ENCODE data around the gene LRRC2.
A peak's percentile ranks its signal among the peaks of the same experiment; 100 is the strongest.
"Not testable (repeated sequence)": the region's sequence is repeated elsewhere in the genome, so short reads cannot be mapped to it uniquely, and the experiment has no call there.

Gene LRRC2

DNA sequence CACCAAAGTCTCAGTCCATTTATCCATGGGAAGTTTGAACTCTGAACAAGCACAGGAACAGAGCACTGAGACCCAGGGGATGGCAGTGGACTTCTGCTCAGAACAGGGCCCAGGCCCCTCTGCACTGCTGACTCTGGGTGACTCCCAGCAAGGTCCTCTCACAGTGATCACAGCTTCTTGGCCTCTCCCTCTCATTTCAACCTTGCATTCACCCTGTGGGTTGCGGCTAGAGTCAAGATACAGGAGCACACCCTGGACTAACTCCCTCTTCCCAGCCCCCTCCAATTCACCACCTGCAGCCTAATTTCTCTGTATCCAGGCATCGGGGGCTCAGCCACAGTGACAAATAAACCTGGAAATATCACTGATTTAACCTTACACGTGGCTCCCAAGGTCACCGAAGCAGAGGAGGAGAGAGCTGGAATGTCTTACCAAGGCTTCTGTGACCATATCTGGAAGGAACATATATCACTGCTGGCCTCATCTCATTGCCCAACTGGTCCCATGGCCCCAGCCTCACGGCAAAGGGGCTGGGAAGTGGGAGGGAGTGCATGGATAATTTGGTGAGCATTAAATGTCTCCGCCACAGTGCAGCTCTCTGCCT is 67.1 kb downstream of the LRRC2 start:
- no peak for DNase-seq (ENCODE audit: low read depth, low spot score)

DNA sequence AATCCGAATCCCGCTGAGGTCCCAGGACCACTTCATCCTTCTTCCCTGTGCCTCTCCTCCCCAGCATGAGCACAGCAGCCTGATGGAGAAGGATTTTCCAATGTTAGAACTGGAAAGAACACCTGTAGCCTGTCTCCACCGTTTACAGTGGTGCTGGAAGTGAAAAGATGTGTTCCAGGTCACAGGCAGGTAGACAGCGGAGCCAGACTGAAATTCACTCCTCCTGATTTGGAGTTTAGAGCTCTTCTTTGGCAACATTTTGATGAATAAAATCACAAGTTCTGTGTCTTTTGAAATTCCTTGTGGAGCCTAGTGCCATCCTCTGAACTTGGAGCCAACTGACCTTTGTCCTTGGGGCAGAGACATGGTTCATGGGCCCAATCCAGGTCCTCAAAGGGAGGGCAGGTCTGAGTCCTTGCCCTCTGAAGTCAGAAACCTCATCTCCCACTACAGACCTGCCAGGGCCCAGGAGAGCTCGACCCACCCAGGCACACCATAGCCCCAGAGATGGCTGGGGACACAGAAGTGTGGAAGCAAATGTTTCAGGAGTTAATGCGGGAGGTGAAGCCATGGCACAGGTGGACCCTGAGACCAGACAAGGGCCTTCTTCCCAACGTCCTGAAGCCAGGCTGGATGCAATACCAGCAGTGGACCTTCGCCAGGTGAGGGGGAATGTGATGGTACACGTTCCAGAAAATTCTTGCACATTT is 68.4 kb downstream of the LRRC2 start, which contains the start of gene RTP3:
Gene RTP3 (plus strand): TSS at position 421 of the 710 bp plus-strand sequence. CDS start 87 bp downstream, at position 508.
- DNase-seq (ENCODE audit: low read depth, low spot score) = no peak

DNA sequence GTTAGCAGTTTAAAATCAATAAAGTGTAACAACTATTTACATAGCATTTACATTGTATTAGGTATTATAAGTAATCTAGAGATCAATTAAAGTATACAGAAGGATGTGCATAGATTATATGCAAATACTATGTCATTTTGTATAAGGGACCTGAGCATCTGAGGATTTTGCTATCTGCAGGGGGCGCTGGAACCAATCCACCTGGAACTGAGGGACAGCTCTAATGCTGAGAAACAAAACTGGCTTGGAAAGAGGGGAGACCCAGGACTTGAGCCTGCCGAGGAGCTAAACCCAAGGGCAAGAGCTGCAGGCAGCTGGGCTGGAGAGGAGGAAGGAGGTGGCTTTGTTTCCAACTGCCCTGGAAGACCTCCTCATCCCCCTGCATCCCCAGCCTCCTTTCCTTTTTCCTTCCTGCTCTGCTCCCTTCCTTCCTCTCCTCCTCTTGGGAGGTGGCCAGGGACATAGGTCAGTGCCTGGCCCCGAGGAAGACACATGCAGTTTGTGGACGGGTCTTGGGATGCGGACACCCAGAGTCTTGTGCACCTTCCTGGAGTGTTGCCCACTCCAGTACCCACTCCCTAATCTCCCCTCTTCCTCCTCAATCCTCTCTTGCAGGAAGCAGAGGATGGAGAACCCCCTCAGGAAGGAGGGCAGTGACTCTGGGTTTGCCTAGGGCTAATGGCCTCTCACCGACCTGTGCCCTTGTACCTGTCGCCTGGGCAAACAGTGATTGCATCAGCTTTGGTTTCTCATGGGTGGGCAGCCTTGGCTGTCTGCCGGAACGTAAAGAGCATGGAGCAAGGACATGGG is 69.2 kb downstream of the LRRC2 start:
- no peak for DNase-seq (ENCODE audit: low read depth, low spot score)

DNA sequence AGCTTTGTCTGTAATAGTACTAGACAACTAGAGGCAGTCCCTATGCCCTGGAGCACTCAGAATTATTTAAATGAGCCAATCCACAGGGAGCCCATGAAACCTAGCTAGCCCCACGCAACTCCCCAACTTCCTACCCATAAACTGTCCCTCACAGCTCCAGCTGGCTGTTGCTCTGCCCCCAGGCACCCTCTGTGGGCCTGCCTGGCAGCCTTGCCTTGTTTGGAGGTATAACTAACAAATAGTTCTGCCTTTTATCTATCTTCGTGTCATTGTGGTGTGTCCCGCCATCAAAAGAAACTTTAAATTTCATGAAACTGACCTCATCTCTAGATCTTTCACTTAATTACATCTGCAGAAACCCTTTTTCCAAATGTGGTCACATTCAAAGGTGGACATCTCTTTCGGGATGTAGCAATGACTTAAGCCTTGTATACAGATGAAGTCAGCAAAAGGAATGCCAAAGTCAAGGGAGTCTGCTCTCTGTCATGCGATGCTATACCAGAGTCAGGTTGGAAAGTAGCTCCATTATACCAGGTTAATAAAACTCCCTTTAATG is 70.1 kb downstream of the LRRC2 start:
- DNase-seq (ENCODE audit: low read depth, low spot score) = no peak

DNA sequence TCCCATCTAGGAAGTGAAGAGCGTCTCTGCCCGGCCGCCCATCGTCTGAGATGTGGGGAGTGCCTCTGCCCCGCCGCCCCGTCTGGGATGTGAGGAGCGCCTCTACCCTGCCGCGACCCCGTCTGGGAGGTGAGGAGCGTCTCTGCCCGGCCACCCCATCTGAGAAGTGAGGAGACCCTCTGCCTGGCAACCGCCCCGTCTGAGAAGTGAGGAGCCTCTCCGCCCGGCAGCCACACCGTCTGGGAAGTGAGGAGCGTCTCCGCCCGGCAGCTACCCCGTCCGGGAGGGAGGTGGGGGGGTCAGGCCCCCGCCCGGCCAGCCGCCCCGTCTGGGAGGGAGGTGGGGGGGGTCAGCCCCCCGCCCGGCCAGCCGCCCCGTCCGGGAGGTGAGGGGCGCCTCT is 71.6 kb downstream of the LRRC2 start:
- DNase-seq (ENCODE audit: low read depth, low spot score) = not testable (repeated sequence)

DNA sequence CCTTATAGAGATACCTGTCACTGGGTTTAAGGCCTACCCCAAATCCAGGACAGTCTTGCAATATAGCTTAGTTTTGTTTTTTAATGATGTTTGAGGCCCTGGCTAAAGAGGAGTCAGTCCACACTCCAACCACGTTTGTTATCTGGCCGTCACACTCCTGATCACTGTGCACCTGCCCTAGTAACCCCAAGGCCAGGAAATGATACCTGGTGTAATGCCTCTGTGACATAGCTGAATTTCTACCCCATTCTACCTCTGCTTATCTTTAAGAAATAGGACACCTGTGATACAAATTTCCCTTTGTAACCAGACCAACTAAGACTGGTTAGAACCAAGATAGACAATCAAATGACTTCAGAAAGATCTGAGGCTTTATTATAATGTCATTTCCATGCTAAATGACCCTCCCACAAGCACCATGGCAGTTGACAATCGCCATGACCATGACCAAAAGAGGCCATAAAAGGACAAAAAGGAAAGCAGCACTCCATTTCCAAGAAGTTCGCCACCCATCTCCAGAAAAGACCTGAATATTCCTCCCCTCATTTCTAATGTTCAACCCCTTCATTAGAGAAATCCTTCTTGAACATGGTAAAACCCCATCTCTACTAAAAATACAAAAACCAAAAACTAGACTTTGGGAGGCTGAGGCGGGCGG is 73.1 kb downstream of the LRRC2 start:
- DNase-seq (ENCODE audit: low read depth, low spot score) = no peak

DNA sequence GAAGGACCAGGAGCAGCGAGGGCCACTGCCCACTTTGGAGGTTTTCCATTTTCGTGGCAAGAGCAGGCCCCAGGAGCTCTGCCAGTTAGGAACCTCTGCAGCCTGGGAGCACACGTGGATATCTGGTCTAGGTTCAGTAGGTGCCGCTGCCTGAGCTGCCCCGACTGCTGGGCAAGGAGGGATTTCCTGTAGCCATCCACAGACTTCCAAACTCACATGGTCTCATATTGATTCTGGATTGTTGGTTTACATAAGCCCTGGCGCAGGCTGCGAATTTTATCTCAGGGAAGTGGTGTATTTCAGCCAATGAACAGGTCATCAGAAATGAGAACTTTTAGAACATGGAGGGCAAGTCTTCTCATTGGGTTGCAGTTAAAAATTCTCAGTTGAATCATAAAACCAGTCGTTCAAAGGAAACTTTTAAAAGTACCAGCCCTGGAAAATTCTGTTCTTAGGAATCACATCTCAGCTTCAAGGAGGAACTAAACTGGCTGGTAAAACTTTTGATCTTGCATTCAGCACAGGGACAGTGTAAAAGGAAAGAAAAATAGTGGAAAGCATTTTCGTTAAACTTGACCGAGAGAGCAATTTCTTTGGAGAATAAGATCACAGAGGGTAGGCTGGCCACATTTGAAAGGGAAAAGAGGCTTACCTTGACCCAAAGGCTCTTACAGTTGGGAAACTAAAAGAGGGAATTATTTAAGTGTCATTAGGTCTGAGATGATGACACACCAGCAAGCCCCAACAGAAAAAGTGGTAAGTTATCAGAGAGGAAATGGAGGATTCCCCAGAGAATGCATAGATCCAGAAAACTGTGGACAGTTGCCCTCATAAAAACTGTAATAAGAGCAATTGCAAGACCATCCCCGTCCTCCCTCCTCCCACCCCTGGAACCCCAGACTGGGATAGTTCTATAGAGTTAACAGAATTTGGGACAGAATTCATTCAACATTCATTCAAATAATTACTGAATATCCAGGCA is 74.7 kb downstream of the LRRC2 start:
- no peak for DNase-seq (ENCODE audit: low read depth, low spot score)

DNA sequence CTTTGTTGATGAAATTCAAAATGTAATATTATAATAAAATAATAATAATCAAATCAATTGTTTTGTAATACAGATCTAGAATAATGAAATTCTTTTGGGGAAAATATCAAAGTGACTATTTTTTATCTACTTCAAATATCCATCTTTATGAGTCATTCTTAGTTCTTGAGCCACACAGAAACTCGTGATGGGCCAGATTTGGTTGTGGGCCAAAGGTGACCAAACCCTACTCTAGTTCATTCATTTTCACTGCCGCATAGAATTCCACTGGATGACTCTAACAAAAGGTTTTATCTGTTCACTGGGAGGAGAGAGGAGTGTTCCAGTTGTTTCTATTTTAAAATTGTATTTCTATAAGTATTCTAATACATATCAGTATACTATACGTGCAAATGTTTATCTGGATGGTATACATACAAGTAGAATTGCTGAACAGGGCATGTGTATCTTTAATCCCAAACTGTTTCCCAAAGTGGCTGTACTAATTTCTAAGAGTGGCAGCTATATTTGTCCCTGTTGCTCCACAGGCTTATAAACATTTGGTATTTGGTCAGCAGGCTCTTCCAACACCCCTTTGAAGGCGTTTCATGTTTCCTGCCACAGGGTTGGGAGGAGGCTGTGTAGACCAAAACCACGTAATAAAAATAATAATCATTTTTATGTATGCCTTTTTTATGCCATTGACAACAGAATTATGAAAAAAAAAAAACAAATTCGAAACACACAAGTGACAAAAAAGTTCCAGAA is 75.6 kb downstream of the LRRC2 start:
- DNase-seq (ENCODE audit: low read depth, low spot score) = no peak

DNA sequence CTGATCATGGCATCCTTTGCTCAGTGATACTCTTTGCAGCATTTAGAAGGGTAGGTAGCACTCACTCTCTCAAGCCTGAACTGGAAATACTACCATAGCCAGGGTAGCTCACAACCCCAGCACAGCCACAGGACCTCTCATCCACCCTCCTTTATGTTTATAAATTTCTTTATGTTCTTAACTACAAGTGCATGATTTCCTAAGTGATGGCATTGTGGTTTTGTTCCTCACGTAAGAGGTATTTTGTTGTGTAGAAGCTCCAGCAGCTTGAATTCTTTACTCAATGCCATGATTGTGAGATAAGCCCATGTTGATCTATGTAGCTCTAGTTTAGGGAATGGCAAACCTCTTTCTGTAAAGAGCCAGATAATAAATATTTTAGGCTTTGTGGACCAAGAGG is 76.2 kb downstream of the LRRC2 start:
- no peak for DNase-seq (ENCODE audit: low read depth, low spot score)

DNA sequence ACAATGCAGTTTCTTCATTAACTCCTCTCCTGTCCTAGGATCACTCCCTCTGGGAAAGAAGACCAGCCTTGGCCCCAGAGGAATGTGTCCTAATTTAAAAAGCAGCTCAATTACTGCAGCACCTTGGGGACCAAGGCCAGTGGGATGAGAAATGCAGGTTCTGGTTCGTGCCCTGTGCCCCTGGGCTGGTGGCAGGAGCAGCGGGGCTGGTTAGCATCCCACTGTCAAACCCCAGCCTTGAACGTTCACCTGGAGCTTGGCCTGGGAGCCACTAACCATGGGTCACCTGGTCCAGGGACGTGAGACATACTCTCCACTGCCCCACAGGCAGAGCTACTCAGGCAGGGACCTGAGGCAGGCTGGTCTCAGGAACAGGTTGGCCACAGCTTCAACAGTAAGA is 76.7 kb downstream of the LRRC2 start:
- DNase-seq (ENCODE audit: low read depth, low spot score) = no peak

DNA sequence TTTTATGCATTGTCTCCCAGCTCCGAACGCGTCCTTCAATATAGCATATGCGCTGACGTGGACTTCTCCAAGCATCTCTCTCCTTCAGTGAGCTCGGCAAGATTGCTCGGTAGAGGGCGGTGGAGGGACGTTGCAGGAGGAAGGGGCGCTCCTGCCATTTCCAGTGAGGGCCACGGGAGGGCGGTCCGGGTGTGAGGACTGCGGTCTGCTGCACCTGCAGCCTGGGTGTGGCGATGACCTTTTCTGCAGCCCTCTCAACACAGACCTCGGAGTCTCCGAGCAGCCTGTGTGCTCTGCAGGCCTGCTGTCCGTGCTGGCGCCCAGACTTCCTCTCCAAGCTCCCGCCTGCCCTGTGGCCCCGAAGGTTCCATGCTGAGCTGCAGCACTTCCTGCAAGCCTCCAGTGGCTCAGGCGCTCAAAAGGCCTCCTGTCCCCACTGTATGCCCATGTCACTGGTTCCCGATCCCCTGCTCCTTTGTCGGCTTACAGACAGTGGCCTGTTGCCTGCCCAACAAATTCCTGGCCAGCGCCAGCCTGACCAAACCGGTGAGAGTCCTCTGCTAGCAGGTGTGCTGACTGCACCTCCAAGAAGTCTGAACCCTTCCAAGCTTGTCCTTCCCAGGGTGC is 77.3 kb downstream of the LRRC2 start:
- DNase-seq (ENCODE audit: low read depth, low spot score) = peak; percentile 85

DNA sequence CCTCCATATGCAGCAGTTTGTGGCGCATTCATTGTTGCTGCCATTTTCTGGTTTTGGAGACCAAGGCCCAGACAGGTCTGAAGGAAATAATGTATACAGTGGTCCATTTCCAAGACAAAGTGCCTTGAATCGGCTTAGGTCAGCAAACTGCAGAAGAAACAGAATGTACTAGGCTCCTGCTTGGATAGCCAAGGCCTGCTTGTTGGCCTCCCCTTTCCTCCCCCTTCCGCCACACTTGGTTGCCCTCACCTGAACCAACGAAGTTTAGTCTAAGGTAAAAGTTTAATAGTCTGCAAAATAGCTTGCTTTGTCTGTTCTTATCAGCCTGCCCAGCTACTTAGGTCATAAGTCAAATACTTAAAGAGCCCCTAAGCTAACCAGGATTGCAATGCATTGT is 80.3 kb downstream of the LRRC2 start:
- DNase-seq (ENCODE audit: low read depth, low spot score) = no peak

DNA sequence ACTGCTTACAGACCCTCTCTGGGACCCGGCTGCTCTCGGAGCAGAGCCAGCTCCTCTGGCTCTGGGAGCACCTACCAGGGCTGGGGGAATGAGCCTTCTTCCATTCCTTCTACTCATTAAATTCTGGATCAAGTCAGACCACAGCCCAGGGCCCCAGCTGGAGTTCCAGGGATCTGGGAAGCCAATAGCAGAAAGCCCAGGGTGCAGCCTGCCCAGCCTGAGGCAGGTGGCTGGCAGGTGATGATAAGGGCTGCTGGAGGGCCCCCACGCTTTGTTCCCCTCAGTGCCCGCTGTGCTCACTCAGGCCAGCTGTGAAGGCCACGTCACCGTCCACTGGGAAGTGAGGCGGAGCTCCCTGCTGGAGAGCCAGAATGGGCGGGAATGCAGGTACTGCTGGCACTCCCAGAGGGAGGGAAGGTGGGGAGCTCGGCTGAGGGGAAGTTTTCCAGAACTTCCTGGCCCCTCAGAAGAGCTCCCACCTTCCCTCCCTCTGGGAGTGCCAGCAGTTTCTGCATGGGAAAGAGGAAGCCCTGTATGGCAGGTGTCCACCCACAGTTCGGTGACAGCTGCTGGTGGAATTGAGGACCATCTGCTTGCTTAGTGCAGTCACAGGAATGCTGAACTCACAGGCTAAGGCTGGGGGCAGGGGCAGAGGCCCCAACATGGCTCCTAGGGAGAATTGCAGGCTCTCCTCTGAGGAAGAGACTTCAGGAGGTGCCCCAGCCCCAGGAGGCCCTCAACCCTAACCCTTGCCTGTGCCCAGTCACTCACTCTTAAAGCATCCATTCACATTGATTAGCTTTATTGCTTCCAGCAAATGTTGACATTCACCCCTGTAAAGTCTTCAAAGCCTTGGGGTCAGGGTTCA is 81.0 kb downstream of the LRRC2 start:
- DNase-seq (ENCODE audit: low read depth, low spot score) = no peak

DNA sequence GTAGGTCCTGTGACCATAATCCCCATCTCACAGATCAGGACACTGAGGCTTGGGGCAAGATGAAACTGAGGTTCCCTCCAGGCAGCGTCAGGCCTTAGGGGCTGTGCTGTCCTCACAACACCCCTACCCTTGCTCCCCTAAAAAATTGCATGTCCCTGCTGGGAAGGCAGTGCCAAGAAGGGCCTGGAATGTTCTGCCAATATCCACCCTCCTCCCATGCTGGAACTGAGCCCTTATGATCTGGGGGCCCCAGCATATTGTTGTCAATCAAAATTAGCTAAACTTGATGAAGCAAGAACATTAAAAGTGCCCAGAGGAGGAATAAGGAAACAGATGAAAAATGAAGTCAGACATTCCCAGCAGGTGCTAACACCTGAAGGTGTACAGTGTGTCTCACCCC is 81.7 kb downstream of the LRRC2 start:
- no peak for DNase-seq (ENCODE audit: low read depth, low spot score)

DNA sequence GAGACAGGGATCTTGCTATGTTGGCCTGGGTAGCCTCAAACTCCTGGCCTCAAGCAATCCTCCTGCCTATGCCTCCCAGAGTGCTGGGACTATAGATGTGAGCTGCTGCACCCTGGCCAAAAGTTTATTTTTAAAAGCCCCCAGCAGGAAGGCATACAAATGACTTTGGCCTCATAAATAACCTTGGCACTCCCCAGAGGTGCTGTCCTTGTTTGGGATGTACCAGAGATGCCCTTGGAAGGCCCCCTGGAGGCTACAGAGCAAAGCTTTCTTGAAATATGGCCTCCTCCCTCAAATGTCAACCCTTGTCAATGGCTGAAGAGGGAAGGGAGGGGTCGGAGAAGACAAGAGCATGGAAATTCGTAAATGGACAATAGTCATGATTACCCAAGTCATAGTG is 82.3 kb downstream of the LRRC2 start:
- DNase-seq (ENCODE audit: low read depth, low spot score) = no peak

DNA sequence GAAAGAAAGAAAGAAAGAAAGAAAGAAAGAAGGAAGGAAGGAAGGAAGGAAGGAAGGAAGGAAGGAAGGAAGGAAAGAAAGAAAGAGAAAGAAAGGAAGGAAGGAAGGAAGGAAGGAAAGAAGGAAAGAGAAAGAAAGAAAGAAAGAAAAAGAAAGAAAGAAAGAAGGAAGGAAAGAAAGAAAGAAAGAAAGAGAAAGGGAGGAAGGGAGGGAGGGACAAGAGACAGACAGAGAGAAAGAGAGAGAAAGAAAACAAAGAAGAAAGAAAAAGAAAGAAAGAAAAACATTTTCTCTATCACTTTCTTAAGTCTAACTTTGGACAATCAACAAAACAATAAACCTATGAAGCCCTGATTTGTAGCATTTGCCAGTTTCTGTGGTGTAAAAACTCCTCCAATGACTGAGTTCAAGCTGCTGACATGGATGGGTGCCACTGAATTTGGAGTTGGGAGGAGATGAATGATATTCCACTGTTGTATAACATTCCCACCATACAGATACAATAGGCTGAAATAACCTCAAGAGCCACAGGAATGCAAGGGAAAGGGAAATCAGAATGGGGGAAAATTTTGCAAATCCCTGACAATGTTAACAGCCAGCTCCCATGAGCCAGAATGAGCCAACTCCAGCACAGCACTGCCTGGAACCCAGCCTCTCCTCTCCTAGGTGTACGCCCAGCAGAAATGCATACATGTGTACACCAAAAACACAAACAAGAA is 83.3 kb downstream of the LRRC2 start:
- no peak for DNase-seq (ENCODE audit: low read depth, low spot score)

DNA sequence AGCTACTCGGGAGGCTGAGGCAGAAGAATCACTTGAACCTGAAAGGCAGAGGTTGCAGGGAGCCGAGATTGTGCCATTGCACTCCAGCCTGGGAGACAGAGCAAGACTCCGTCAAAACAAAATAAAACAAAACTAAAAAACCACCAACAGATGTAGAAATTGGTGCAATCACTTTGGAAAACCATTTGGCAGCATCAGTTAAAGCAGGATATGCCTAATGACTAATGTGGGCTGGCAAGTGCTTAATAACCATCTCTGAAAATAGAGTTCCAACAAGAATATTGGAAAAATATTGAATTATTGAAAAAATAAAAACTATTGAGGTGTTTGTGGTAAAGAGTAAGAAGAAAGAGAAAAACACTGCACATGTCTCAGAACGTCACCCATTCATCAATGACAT is 84.5 kb downstream of the LRRC2 start:
- no peak for DNase-seq (ENCODE audit: low read depth, low spot score)

Data from activated CD4-positive, CD25-positive, alpha-beta regulatory T cell treated with anti-CD3 and anti-CD28 coated beads, Interleukin-2, amount 50 U/mL, for 16 hours (primary cell).